C4-2B (cell line): ENCODE data around the gene NAPA.

Experiments
- ZFX ChIP-seq: fragments of 450-650 bp; IDR thresholded peaks from 2 replicates; pipeline ENCODE4 v1.6.1; 2017
- TF ChIP-seq, protein P1 (sequence below): fragments of 450-650 bp; conservative IDR thresholded peaks from 2 replicates; pipeline ENCODE4 v1.5.1; 2017; ENCODE audit warnings: mild to moderate bottlenecking

DNA sequence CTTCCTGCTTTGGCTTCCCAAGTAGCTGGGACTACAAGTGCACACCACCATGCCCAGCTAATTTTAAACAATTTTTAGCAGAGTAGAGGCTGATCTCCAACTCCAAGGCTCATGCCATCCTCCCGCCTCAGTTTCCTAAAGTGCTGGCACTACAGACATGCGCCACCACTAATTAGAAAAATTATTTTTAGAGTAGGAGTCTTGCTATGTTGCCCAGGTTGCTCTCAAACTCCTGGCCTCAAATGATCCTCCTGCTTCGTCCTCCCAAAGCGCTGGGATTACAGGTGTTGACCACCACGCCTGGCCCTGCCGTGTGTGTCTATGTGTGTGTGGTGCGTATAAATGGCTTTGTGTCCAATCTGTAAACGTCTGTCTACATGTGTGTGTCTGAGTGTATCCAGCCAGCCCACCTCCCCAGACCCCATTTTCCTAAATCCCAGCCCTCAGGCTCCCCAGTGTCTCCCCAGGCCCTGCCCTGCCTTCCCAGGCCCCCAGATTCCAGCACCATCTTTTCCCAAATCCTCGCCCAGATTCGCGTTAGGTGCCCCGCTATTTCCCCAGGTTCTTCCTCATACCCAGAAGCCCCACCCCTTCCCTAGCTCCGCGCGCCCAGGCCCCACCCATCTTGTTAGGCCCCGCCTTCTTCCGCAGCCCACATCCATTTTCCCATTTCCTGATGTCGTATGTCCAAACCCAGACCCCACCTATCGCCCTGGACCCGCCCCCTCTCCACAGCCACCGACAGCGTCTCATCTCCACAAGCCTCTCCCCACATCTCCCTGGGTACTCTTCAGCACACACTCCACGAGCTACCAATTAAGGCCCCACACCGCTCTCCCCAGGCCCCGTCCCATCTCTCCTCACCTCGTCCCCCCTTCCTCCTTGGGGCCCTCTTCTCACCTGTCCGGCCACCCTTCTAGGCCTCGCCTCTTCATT, 68.1 kb downstream of the NAPA start:
- TF ChIP-seq, protein P1, sequence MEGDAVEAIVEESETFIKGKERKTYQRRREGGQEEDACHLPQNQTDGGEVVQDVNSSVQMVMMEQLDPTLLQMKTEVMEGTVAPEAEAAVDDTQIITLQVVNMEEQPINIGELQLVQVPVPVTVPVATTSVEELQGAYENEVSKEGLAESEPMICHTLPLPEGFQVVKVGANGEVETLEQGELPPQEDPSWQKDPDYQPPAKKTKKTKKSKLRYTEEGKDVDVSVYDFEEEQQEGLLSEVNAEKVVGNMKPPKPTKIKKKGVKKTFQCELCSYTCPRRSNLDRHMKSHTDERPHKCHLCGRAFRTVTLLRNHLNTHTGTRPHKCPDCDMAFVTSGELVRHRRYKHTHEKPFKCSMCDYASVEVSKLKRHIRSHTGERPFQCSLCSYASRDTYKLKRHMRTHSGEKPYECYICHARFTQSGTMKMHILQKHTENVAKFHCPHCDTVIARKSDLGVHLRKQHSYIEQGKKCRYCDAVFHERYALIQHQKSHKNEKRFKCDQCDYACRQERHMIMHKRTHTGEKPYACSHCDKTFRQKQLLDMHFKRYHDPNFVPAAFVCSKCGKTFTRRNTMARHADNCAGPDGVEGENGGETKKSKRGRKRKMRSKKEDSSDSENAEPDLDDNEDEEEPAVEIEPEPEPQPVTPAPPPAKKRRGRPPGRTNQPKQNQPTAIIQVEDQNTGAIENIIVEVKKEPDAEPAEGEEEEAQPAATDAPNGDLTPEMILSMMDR = no peak
- no peak for TF ChIP-seq ZFX
